GM12865 (cell line): ENCODE measurements around the gene PDGFC.

Source experiments
- DNase-seq: peaks from one replicate; pipeline ENCODE4 v3.0.0; 2010; ENCODE audit warnings: low read depth
- H3K4me3 ChIP-seq: 2 replicates; pipeline ENCODE4 v1.5.1; 2011; ENCODE audit warnings: mild to moderate bottlenecking, low read depth, low read length, control low read depth
- TF ChIP-seq, protein P1 (sequence below): IDR thresholded peaks from 2 replicates; pipeline ENCODE4 v1.5.1; 2011; ENCODE audit warnings: low read length, control low read depth, low read depth, inconsistent platforms; ENCODE audit not compliant: insufficient read depth; ENCODE audit errors: missing control alignments

The PDGFC gene

DNA sequence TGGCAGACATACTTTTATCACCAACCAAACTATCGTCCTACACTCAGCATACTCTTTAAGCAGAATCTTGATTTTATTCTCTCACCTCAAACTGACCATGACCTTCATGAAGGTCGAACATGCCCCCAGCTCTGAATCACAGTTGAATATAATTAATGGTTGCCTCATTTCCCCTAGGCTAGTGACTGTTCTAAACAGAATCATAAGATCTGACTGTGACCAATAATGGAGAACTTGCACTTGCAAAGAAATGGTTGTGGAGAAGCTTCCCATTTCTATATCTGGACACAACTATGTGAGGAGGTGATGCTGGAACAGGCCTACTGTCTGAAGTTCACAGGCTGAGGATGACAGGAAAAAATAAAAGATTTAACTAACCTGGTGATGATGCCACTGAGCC, 85.1 kb downstream of the PDGFC start:
- no peak overlapping the region for H3K4me3 ChIP-seq
- TF ChIP-seq, protein P1, sequence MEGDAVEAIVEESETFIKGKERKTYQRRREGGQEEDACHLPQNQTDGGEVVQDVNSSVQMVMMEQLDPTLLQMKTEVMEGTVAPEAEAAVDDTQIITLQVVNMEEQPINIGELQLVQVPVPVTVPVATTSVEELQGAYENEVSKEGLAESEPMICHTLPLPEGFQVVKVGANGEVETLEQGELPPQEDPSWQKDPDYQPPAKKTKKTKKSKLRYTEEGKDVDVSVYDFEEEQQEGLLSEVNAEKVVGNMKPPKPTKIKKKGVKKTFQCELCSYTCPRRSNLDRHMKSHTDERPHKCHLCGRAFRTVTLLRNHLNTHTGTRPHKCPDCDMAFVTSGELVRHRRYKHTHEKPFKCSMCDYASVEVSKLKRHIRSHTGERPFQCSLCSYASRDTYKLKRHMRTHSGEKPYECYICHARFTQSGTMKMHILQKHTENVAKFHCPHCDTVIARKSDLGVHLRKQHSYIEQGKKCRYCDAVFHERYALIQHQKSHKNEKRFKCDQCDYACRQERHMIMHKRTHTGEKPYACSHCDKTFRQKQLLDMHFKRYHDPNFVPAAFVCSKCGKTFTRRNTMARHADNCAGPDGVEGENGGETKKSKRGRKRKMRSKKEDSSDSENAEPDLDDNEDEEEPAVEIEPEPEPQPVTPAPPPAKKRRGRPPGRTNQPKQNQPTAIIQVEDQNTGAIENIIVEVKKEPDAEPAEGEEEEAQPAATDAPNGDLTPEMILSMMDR: no peak
- DNase-seq: no peak

DNA sequence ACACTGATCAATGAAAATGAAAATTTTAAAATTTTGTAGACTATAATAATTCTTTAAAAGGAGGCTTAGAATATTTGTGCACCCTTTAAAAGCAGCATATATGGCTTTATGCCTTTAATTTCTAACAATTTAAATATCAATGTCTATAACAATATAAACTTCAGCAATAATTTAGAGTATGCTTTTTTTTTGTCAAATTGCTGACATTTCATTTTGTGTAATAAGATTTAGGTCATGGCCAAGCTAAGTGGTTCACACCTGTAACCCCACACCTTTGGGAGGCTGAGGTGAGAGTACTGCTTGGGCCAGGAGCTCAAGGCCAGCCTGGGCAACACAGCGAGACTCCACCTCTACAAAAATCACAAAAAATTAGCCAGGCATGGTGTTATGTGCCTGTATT, 86.2 kb downstream of the PDGFC start:
- no peak overlapping the region for H3K4me3 ChIP-seq
- TF ChIP-seq, protein P1: no peak
- no peak for DNase-seq

DNA sequence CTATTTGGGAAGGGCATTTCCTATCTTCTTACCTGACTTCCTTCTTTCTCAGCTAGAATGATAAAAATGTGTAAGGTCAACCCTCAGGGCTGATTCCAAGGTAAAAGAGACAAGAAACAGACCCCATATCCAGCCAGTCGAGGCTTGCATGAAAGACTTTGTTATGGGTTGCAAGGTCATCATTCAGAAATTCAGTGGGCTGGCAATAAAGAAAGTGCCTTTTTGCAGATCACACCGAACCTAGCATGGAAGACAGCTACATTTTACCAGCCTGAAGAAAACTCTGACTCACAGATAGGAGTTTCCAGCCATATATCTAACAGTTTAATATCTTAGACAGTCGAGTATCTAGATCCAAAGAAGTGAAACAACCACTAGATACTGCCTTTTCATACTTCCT, 87.4 kb downstream of the PDGFC start:
- DNase-seq: no peak
- TF ChIP-seq, protein P1: no peak
- H3K4me3 ChIP-seq: no peak overlapping the region

DNA sequence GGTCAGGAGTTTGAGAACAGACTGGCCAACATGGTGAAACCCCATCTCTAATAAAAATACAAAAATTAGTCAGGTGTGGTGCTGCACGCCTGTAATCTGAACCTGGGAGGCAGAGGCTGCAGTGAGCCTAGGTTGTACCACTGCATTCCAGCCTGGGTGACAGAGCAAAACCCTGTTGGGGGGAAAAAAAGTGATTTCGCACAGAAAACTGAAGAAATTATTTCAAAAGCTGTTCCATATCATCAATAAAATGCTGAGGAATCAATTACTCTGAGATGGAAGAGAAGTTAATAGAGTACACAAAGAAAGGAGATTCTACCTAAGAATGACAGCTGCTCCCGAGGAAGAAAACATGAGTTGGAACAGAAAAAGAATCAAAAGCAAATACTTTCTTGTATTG, 95.9 kb downstream of the PDGFC start:
- no peak overlapping the region for H3K4me3 ChIP-seq
- no peak for DNase-seq
- TF ChIP-seq, protein P1: no peak

DNA sequence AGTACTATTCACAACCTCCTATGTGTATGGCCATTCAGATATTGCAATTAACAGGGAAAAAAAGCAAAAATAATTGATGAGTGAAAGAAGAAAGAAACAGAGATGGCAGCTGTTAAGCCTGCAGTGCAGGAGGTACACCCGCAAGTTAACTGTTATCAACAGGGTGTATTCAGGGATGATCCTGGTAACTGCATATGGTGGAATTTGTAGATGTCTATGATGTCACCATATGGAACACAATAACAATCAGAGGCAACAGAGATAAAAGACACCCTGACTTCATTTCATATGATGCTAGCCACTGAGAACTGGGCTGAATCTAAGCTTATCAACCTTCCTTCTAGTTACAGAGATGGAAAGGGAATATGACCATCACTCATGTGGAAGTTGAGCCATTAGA, 96.5 kb downstream of the PDGFC start:
- H3K4me3 ChIP-seq: no peak overlapping the region
- no peak for DNase-seq
- TF ChIP-seq, protein P1: no peak

DNA sequence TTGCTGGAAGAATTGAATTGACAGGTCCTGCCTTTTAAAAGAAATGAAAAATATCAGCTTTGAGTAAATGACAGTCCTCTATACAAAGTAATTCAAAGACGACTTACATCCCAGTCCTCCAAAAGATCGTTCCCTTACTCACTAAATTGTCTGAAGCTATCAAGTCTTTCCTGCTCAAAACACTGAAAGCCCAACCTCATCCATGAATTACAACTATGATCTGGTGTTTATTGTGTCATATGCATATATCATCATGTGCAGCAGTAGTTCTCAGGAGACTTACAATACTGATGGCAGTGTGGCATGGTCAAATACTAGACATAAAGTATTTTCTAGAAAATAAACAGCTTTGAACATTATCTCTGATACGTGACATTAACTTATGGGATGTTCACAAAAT, 97.8 kb downstream of the PDGFC start:
- no peak for DNase-seq
- H3K4me3 ChIP-seq: no peak overlapping the region
- TF ChIP-seq, protein P1: no peak

DNA sequence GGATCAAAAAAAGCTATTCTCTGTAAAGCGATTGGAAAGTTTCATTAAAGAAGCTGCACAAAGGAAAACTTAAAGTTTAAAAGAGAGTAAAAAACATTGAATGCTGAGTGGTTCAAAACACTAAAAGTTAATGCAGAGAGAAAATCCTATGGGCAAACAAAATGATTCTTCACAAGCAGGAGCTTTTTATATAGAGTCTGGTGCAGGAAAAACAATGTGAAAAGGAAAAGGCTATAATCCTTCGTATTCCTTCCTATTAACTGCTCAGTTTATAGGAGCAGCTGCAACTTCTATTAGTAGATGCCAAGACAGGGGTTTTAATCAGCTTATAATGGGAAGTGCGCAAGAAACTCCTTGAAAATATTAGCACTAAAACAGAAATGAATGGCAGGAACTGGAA, 100.7 kb downstream of the PDGFC start:
- TF ChIP-seq, protein P1: no peak
- DNase-seq: no peak
- H3K4me3 ChIP-seq: no peak overlapping the region
